HEK293T (cell line): ENCODE data around the gene PCBP3.

ENCODE experiments used
- ARNT ChIP-seq: fragments of 450-650 bp; IDR thresholded peaks from 2 replicates; pipeline ENCODE4 v1.6.1; 2017; ENCODE audit warnings: mild to moderate bottlenecking
- FOXA1 ChIP-seq: fragments of 450-650 bp; IDR thresholded peaks from 2 replicates; pipeline ENCODE4 v1.6.1; 2016; ENCODE audit warnings: mild to moderate bottlenecking
- FOXM1 ChIP-seq: fragments of 450-650 bp; IDR thresholded peaks from 2 replicates; pipeline ENCODE4 v1.6.1; 2017; ENCODE audit warnings: mild to moderate bottlenecking, borderline replicate concordance
- L3MBTL2 ChIP-seq: fragments of 450-650 bp; conservative IDR thresholded peaks from 2 replicates; pipeline ENCODE4 v1.6.1; 2016; ENCODE audit warnings: mild to moderate bottlenecking
- SP1 ChIP-seq: fragments of 450-650 bp; IDR thresholded peaks from 2 replicates; pipeline ENCODE4 v1.6.1; 2017

GRCh38 chr21:45966791-45967394 is 323.4 kb downstream of the PCBP3 start:
- TF ChIP-seq SP1 (no peak), FOXA1 (no peak), FOXM1 (no peak), L3MBTL2 (no peak), ARNT (no peak)
